Neural progenitor cell (in vitro differentiated cells): ENCODE measurements around the gene SCN9A. TPM values are rescaled to one million over a fixed set of nuclear protein-coding genes. Genes with fewer than 3 reads are reported as not detected.

Experiments
- DNase-seq: peaks from one replicate; pipeline ENCODE4 v3.0.0-alpha.2; 2016; ENCODE audit warnings: low spot score
- H2AFZ ChIP-seq: fragments of 200-600 bp; sonication (generic); replicated peaks from 2 replicates; pipeline ENCODE4 v1.6.1; 2016; ENCODE audit warnings: antibody characterized with exemption
- H3F3A ChIP-seq: fragments of 200-600 bp; sonication (generic); 2 replicates; pipeline ENCODE4 v1.6.1; 2016; ENCODE audit warnings: antibody characterized with exemption, low read depth
- H3K27ac ChIP-seq: fragments of 200-600 bp; sonication (generic); 2 replicates; pipeline ENCODE4 v1.5.1; 2016; ENCODE audit warnings: mild to moderate bottlenecking
- H3K27me3 ChIP-seq: fragments of 200-600 bp; sonication (generic); 2 replicates; pipeline ENCODE4 v1.6.1; 2016; ENCODE audit warnings: mild to moderate bottlenecking, moderate library complexity
- H3K36me3 ChIP-seq: fragments of 200-600 bp; sonication (generic); 2 replicates; pipeline ENCODE4 v1.5.1; 2016
- H3K4me1 ChIP-seq: fragments of 200-600 bp; sonication (generic); 2 replicates; pipeline ENCODE4 v1.6.1; 2016; ENCODE audit warnings: mixed run types
- H3K4me2 ChIP-seq: fragments of 200-600 bp; sonication (generic); 2 replicates; pipeline ENCODE4 v1.6.1; 2016
- H3K4me3 ChIP-seq: fragments of 200-600 bp; sonication (generic); 2 replicates; pipeline ENCODE4 v1.5.1; 2016
- H3K79me2 ChIP-seq: fragments of 200-600 bp; sonication (generic); 2 replicates; pipeline ENCODE4 v1.6.1; 2016; ENCODE audit warnings: low read depth
- H3K9ac ChIP-seq: fragments of 200-600 bp; sonication (generic); 2 replicates; pipeline ENCODE4 v1.6.1; 2016
- H3K9me3 ChIP-seq: fragments of 200-600 bp; sonication (generic); 2 replicates; pipeline ENCODE4 v1.5.1; 2016; ENCODE audit warnings: low read depth
- H4K20me1 ChIP-seq: fragments of 200-600 bp; sonication (generic); 2 replicates; pipeline ENCODE4 v1.6.1; 2016; ENCODE audit warnings: low read depth
- H3K27ac Mint-ChIP-seq: 3 replicates; pipeline ENCODE4 v1.8.0; 2021; ENCODE audit warnings: mixed read lengths
- H3K27me3 Mint-ChIP-seq: 2 replicates; pipeline ENCODE4 v1.8.0; 2022; ENCODE audit warnings: low read depth, mild to moderate bottlenecking, inconsistent platforms, moderate library complexity, mixed read lengths; ENCODE audit not compliant: insufficient read depth
- H3K36me3 Mint-ChIP-seq: 3 replicates; pipeline ENCODE4 v1.8.0; 2021; ENCODE audit warnings: mixed read lengths
- H3K4me1 Mint-ChIP-seq: 3 replicates; pipeline ENCODE4 v1.8.0; 2021; ENCODE audit warnings: mixed read lengths
- H3K4me3 Mint-ChIP-seq: 3 replicates; pipeline ENCODE4 v1.8.0; 2021; ENCODE audit warnings: mild to moderate bottlenecking, moderate library complexity, mixed read lengths
- H3K9me3 Mint-ChIP-seq: 3 replicates; pipeline ENCODE4 v1.8.0; 2020; ENCODE audit warnings: mixed read lengths
- EZH2 ChIP-seq: fragments of 200-600 bp; sonication (generic); IDR thresholded peaks from 2 replicates; pipeline ENCODE4 v1.6.1; 2017; ENCODE audit warnings: antibody characterized with exemption, mild to moderate bottlenecking, moderate library complexity
- EZH2phosphoT487 ChIP-seq: fragments of 200-600 bp; sonication (generic); IDR thresholded peaks from 2 replicates; pipeline ENCODE4 v1.6.1; 2017; ENCODE audit warnings: antibody characterized with exemption
- total RNA-seq: library from RNA; depleted of rRNA; stranded (reverse); fragments of >200 nt; gene quantifications from 2 replicates; pipeline ENCODE4 v1.2.3, GENCODE V29; 2015; ENCODE audit warnings: low replicate concordance
- TF ChIP-seq, protein P1 (sequence below): fragments of 200-600 bp; sonication (generic); IDR thresholded peaks from 2 replicates; pipeline ENCODE4 v1.5.1; 2017; ENCODE audit warnings: antibody characterized with exemption, mild to moderate bottlenecking

SCN9A gene
- total RNA-seq, 1 donor from 2014 or later: 1.1 TPM

GRCh38 chr2:166202778-166203177, 173.0 kb downstream of the SCN9A start:
- H3K4me1 Mint-ChIP-seq: no peaks in the 10 kb centered on the region
- Histone ChIP-seq H3K9me3 (peaks cover 11% of the 10 kb centered on the region), H3K79me2 (no peaks in the 10 kb centered on the region), H3K36me3 (peaks cover 4% of the 10 kb centered on the region), H4K20me1 (no peaks in the 10 kb centered on the region), H3K4me1 (no peaks in the 10 kb centered on the region), H3K9ac (no peak overlapping the region), H2AFZ (no peak overlapping the region), H3K4me3 (no peak overlapping the region), H3K4me2 (no peak overlapping the region), H3K27me3 (no peaks in the 10 kb centered on the region), H3F3A (no peaks in the 10 kb centered on the region), H3K27ac (no peak overlapping the region)
- peaks cover 13% of the 10 kb centered on the region for H3K9me3 Mint-ChIP-seq
- DNase-seq: no peak
- no peaks in the 10 kb centered on the region for H3K36me3 Mint-ChIP-seq
- TF ChIP-seq EZH2phosphoT487 (no peak), EZH2 (no peak)
- TF ChIP-seq, protein P1, sequence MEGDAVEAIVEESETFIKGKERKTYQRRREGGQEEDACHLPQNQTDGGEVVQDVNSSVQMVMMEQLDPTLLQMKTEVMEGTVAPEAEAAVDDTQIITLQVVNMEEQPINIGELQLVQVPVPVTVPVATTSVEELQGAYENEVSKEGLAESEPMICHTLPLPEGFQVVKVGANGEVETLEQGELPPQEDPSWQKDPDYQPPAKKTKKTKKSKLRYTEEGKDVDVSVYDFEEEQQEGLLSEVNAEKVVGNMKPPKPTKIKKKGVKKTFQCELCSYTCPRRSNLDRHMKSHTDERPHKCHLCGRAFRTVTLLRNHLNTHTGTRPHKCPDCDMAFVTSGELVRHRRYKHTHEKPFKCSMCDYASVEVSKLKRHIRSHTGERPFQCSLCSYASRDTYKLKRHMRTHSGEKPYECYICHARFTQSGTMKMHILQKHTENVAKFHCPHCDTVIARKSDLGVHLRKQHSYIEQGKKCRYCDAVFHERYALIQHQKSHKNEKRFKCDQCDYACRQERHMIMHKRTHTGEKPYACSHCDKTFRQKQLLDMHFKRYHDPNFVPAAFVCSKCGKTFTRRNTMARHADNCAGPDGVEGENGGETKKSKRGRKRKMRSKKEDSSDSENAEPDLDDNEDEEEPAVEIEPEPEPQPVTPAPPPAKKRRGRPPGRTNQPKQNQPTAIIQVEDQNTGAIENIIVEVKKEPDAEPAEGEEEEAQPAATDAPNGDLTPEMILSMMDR: no peak
- peaks cover 2% of the 10 kb centered on the region for H3K27me3 Mint-ChIP-seq
- no peak overlapping the region for H3K27ac Mint-ChIP-seq
- no peak overlapping the region for H3K4me3 Mint-ChIP-seq

- H3K27ac Mint-ChIP-seq: no peak overlapping the region
These were observed 178.3 kb downstream of the SCN9A start for GRCh38 chr2:166197446-166197845.

GRCh38 chr2:166193407-166193806, 182.3 kb downstream of the SCN9A start:
- Mint-ChIP-seq H3K27me3 (no peaks in the 10 kb centered on the region), H3K4me3 (no peak overlapping the region), H3K36me3 (no peaks in the 10 kb centered on the region), H3K9me3 (no peaks in the 10 kb centered on the region), H3K27ac (no peak overlapping the region), H3K4me1 (no peaks in the 10 kb centered on the region)
- Histone ChIP-seq H2AFZ (no peak overlapping the region), H3K4me2 (no peak overlapping the region), H3K4me3 (no peak overlapping the region), H4K20me1 (no peaks in the 10 kb centered on the region), H3K36me3 (no peaks in the 10 kb centered on the region), H3K27ac (no peak overlapping the region), H3K4me1 (no peaks in the 10 kb centered on the region), H3K79me2 (no peaks in the 10 kb centered on the region), H3K27me3 (no peaks in the 10 kb centered on the region), H3K9me3 (no peaks in the 10 kb centered on the region), H3K9ac (no peak overlapping the region), H3F3A (no peaks in the 10 kb centered on the region)
- TF ChIP-seq EZH2 (no peak), EZH2phosphoT487 (no peak)
- TF ChIP-seq, protein P1: no peak
- DNase-seq: no peak

More at GRCh38 chr2:166197446-166197845, 178.3 kb downstream of the SCN9A start:
- Histone ChIP-seq H4K20me1 (no peaks in the 10 kb centered on the region), H3K79me2 (no peaks in the 10 kb centered on the region), H3K4me2 (no peak overlapping the region), H3K4me3 (no peak overlapping the region), H3K9me3 (peaks cover 8% of the 10 kb centered on the region), H3K9ac (no peak overlapping the region), H2AFZ (no peak overlapping the region), H3K27ac (no peak overlapping the region), H3K36me3 (peaks cover 4% of the 10 kb centered on the region), H3K4me1 (no peaks in the 10 kb centered on the region), H3F3A (no peaks in the 10 kb centered on the region), H3K27me3 (no peaks in the 10 kb centered on the region)
- TF ChIP-seq EZH2phosphoT487: no peak
- TF ChIP-seq, protein P1: no peak
- TF ChIP-seq EZH2: no peak
- peaks cover 5% of the 10 kb centered on the region for H3K9me3 Mint-ChIP-seq
- H3K36me3 Mint-ChIP-seq: no peaks in the 10 kb centered on the region
- no peak for DNase-seq
- H3K4me3 Mint-ChIP-seq: no peak overlapping the region
- H3K27me3 Mint-ChIP-seq: peaks cover 2% of the 10 kb centered on the region
- H3K4me1 Mint-ChIP-seq: no peaks in the 10 kb centered on the region
